Vagina (tissue), 2 donors: Measurements from ENCODE around the gene B4GALT6. TPM values are rescaled to one million over a fixed set of nuclear protein-coding genes. Genes with fewer than 3 reads are reported as not detected.
A peak's percentile ranks its signal among the peaks of the same experiment; 100 is the strongest.

Source experiments
- DNase-seq, 2 donors: peaks; one replicate each; pipeline ENCODE4 v3.0.0-alpha.2; 2017; ENCODE audit errors: extremely low spot score in 2 of 2
- H3K27ac ChIP-seq: fragments of 200-600 bp; sonication (generic); one replicate; pipeline ENCODE4 v1.5.1; 2019
- H3K27me3 ChIP-seq: fragments of 200-600 bp; sonication (generic); one replicate; pipeline ENCODE4 v1.5.1; 2019
- H3K36me3 ChIP-seq, 2 donors: fragments of 200-600 bp; sonication (generic); one replicate each; pipeline ENCODE4 v1.5.1; 2017 to 2019
- H3K4me1 ChIP-seq: fragments of 200-600 bp; sonication (generic); one replicate; pipeline ENCODE4 v1.5.1; 2019
- H3K4me3 ChIP-seq, 2 donors: fragments of 200-600 bp; sonication (generic); 1 replicate in 1 of 2; 2 replicates in 1 of 2; pipeline ENCODE4 v1.5.1; 2016 to 2019
- H3K9me3 ChIP-seq: fragments of 200-600 bp; sonication (generic); one replicate; pipeline ENCODE4 v1.5.1; 2019
- CTCF ChIP-seq, 3 experiments: fragments of 450-650 bp in 2 of 3; fragments of 200-600 bp in 1 of 3; sonication (generic) in 1 of 3; IDR thresholded peaks; one replicate each; pipeline ENCODE4 v1.5.1; 2017 to 2019; ENCODE audit warnings: antibody characterized with exemption in 3 of 3, mild to moderate bottlenecking in 2 of 3, moderate library complexity in 2 of 3
- POLR2A ChIP-seq, 2 donors: fragments of 450-650 bp; IDR thresholded peaks; one replicate each; pipeline ENCODE4 v1.6.1; 2017; ENCODE audit warnings: antibody characterized with exemption in 2 of 2, mild to moderate bottlenecking in 2 of 2, moderate library complexity in 2 of 2
- POLR2AphosphoS5 ChIP-seq, 2 donors: sonication (generic); formaldehyde crosslinking; IDR thresholded peaks; one replicate each; pipeline ENCODE4 v1.9.0; 2017; ENCODE audit warnings: antibody characterized with exemption in 2 of 2, mild to moderate bottlenecking in 2 of 2, low read depth in 1 of 2; ENCODE audit not compliant: insufficient read depth in 1 of 2
- intact Hi-C: fragments of 100-400 bp; cut with DNase I; formaldehyde crosslinking; loops from one replicate; pipeline ENCODE4 v1.15.1; 2023
- total RNA-seq: library from RNA; depleted of rRNA; stranded (reverse); fragments of >200 nt; gene quantifications from one replicate; pipeline ENCODE4 v1.2.3, GENCODE V29; 2016

B4GALT6 gene
- total RNA-seq, 1 donor from 2014 or later = 2.5 TPM

- H3K4me3 ChIP-seq = no peak overlapping the region
- no peaks in the 10 kb centered on the region for H3K27me3 ChIP-seq
- H3K4me1 ChIP-seq = peaks cover 15% of the 10 kb centered on the region
- DNase-seq = no peak
- TF ChIP-seq POLR2AphosphoS5 (IDR thresholded peaks at IDR 0.05; ENCODE audit: insufficient read depth in 1 of 2, low read depth in 1 of 2) (no peak), POLR2A (IDR thresholded peaks at IDR 0.05) (no peak), CTCF (IDR thresholded peaks at IDR 0.05) (no peak)
- H3K36me3 ChIP-seq = no peaks in the 10 kb centered on the region
- H3K9me3 ChIP-seq = no peaks in the 10 kb centered on the region
- H3K27ac ChIP-seq = no peak overlapping the region
- intact Hi-C loops = no loop called here
Measured at GRCh38 chr18:31688606-31689005, 4.2 kb upstream of the B4GALT6 start.

GRCh38 chr18:31686986-31687928 is 2.9 kb upstream of the B4GALT6 start:
- Histone ChIP-seq H3K4me1 (peaks cover 18% of the 10 kb centered on the region), H3K9me3 (no peaks in the 10 kb centered on the region), H3K36me3 (no peaks in the 10 kb centered on the region), H3K27me3 (no peaks in the 10 kb centered on the region), H3K27ac (no peak overlapping the region), H3K4me3 (no peak overlapping the region)
- intact Hi-C loops = no loop called here
- no peak for DNase-seq
- TF ChIP-seq POLR2AphosphoS5 (IDR thresholded peaks at IDR 0.05; ENCODE audit: insufficient read depth in 1 of 2, low read depth in 1 of 2) (no peak), CTCF (IDR thresholded peaks at IDR 0.05) (no peak), POLR2A (IDR thresholded peaks at IDR 0.05) (no peak)

GRCh38 chr18:31686572-31686971 is 2.2 kb upstream of the B4GALT6 start:
- no peaks in the 10 kb centered on the region for H3K9me3 ChIP-seq
- no peak for DNase-seq
- no peak for TF ChIP-seq POLR2A (IDR thresholded peaks at IDR 0.05)
- no peak for TF ChIP-seq POLR2AphosphoS5 (IDR thresholded peaks at IDR 0.05; ENCODE audit: insufficient read depth in 1 of 2, low read depth in 1 of 2)
- TF ChIP-seq CTCF (IDR thresholded peaks at IDR 0.05) = no peak
- intact Hi-C loops = no loop called here
- H3K36me3 ChIP-seq = no peaks in the 10 kb centered on the region
- H3K4me3 ChIP-seq = no peak overlapping the region
- no peaks in the 10 kb centered on the region for H3K27me3 ChIP-seq
- peaks cover 18% of the 10 kb centered on the region for H3K4me1 ChIP-seq
- H3K27ac ChIP-seq = no peak overlapping the region

GRCh38 chr18:31685097-31686082 is 1.0 kb upstream of the B4GALT6 start:
- peak overlapping the region; percentile 57 to 84 for H3K4me3 ChIP-seq
- intact Hi-C loops = no loop called here

More at GRCh38 chr18:31685097-31686082, 1.0 kb upstream of the B4GALT6 start:
- Histone ChIP-seq H3K4me1 (peaks cover 18% of the 10 kb centered on the region), H3K36me3 (no peaks in the 10 kb centered on the region), H3K27ac (peak overlapping the region; percentile 69), H3K9me3 (no peaks in the 10 kb centered on the region), H3K27me3 (no peaks in the 10 kb centered on the region)
- no peak for DNase-seq
- TF ChIP-seq CTCF (IDR thresholded peaks at IDR 0.05) = peak in 1 of 3 experiments; percentile 30
- no peak for TF ChIP-seq POLR2A (IDR thresholded peaks at IDR 0.05)
